ENCODE data around the gene ERRFI1. TPM values are rescaled to one million over a fixed set of nuclear protein-coding genes. Genes with fewer than 3 reads are reported as not detected.

Gene ERRFI1
- 194 to 239 TPM (median 225 TPM) in 5 replicates for total RNA-seq (2022; extraction: Qiagen RNA extraction)

DNA sequence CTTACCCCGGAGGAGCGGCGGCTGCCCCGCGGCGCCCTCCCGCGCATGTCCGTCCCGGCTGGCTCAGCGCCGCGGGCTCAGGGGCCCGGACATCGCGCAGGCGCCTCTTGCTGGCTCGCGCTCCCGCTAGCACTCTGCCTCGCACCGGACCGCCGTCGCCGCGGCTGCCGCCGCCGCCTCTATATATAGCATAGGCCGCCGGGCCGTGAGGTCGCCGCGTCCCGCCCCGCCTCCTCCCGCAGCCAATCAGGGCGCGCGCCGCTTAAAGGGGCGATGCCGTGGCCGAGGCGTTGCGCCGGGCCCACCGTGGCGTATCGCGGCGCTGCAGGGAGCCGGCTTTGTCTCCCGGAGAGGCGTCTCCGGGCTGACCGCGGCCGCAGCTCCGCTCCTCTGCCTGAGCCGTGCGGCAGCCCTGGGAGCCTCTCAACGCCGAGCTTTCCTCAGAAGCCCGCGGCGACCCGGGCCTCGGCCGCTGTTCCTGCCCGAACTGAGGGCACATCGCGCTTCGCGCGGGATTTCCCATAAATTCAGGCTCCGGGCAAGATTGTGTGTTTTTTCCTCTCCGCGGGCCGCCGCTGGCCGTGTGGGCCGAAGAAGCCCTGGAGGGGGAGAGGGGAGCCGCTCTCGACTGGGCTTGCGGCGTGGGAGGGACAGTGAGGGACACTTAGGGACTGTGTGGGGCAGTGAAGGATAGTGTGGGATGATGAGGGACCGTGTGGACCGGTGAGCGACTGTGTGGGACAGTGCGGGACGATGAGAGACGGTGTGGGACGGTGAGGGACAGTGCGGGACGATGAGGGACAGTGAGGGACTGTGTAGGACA, at the start of gene ERRFI1:
Gene ERRFI1, minus strand, starts transcription at position 157 of the 823 bp plus-strand sequence. CDS start 10,690 bp downstream, outside the sequence.

Other genes starting within 250 kb of the ERRFI1 start
- gene PER3, start 242.0 kb downstream of the ERRFI1 start, total RNA-seq (2022; extraction: Qiagen RNA extraction) = 0.58 to 1.2 TPM (median 1.0 TPM) in 5 replicates
- not detected in 5 replicates for gene UTS2, start 173.2 kb downstream of the ERRFI1 start, total RNA-seq (2022; extraction: Qiagen RNA extraction)
- gene TNFRSF9, start 85.5 kb downstream of the ERRFI1 start, total RNA-seq (2022; extraction: Qiagen RNA extraction) = 2.3 to 3.7 TPM (median 2.9 TPM) in 5 replicates
- gene PARK7, start 64.6 kb downstream of the ERRFI1 start, total RNA-seq (2022; extraction: Qiagen RNA extraction) = 326 to 377 TPM (median 346 TPM) in 5 replicates

Measured in A549 treated with dexamethasone at 1 μM for 4 hours (cell line).